GM12878 (cell line): Measurements from ENCODE around the gene PHACTR1. TPM values are rescaled to one million over a fixed set of nuclear protein-coding genes. Genes with fewer than 3 reads are reported as not detected.

Experiments used
- ATAC-seq: fragments of 200-7000 bp; cut with Tn5 transposase; 3 replicates; pipeline ENCODE4 v1.9.1; 2020; ENCODE audit warnings: mild to moderate bottlenecking, moderate library complexity
- BruUV-seq: library from RNA; stranded (reverse); fragments of 400-500 nt; replicated peaks from 2 replicates; lab custom pipeline; 2021; lab: Mats Ljungman, UMichigan
- CTCF ChIA-PET: fragments of 300-600 bp; sonication (Branson Sonifier 250); formaldehyde crosslinking; extraction: SDS; loops from one replicate; lab custom pipeline; 2021; ENCODE audit warnings: inconsistent platforms; lab: Yijun Ruan, JAX
- POLR2A ChIA-PET: fragments of 350-600 bp; formaldehyde crosslinking; extraction: SDS; loops from one replicate; lab custom pipeline; 2021; ENCODE audit warnings: inconsistent platforms; lab: Charles Lee
- RAD21 ChIA-PET: fragments of 300-600 bp; sonication (Branson Sonifier 250); formaldehyde crosslinking; loops from one replicate; lab custom pipeline; 2023; ENCODE audit warnings: antibody characterized with exemption; ENCODE audit not compliant: unreplicated experiment; lab: Charles Lee
- SMC1A ChIA-PET: fragments of 300-600 bp; sonication (Branson Sonifier 250); formaldehyde crosslinking; loops from one replicate; lab custom pipeline; 2023; ENCODE audit not compliant: unreplicated experiment, uncharacterized antibody; lab: Charles Lee
- DNase-seq: peaks from one replicate; pipeline ENCODE4 v3.0.0-alpha.2; 2011; ENCODE audit warnings: low read depth, low spot score
- FAIRE-seq: peaks from 3 replicates; lab custom pipeline; 2011; peaks lifted over from hg19 to GRCh38; lab: Jason Lieb, UNC
- H2AFZ ChIP-seq: 2 replicates; pipeline ENCODE4 v1.6.0; 2011; ENCODE audit warnings: low read depth, low read length, control low read depth; ENCODE audit not compliant: control insufficient read depth
- H3K27ac ChIP-seq: 2 replicates; pipeline ENCODE4 v1.5.1; 2011; ENCODE audit warnings: control low read depth; ENCODE audit not compliant: control insufficient read depth, insufficient read depth
- H3K27me3 ChIP-seq, 2 experiments: replicated peaks in 1 of 2; 2 replicates each; pipeline versions ENCODE4 v1.6.0 to v1.6.1; 2011; ENCODE audit warnings: low read length in 1 of 2; ENCODE audit not compliant: control insufficient read depth in 2 of 2, insufficient read depth in 2 of 2
- H3K36me3 ChIP-seq, 2 experiments: 2 replicates each; pipeline ENCODE4 v1.5.1; 2011; ENCODE audit warnings: low read length in 1 of 2; ENCODE audit not compliant: control insufficient read depth in 2 of 2, insufficient read depth in 2 of 2
- H3K4me1 ChIP-seq: 2 replicates; pipeline ENCODE4 v1.6.1; 2011; ENCODE audit warnings: mild to moderate bottlenecking, low read length, moderate library complexity, mixed read lengths; ENCODE audit not compliant: control insufficient read depth, insufficient read depth
- H3K4me2 ChIP-seq: 2 replicates; pipeline ENCODE4 v1.6.0; 2011; ENCODE audit warnings: control low read depth; ENCODE audit not compliant: control insufficient read depth, insufficient read depth
- H3K4me3 ChIP-seq: fragments of 200-600 bp; sonication (generic); 2 replicates; pipeline ENCODE4 v1.5.1; 2016
- H3K79me2 ChIP-seq: 2 replicates; pipeline ENCODE4 v1.6.0; 2011; ENCODE audit warnings: low read length; ENCODE audit not compliant: control insufficient read depth, insufficient read depth
- H3K9ac ChIP-seq: 2 replicates; pipeline ENCODE4 v1.8.0; 2011; ENCODE audit warnings: low read length, control low read depth, mixed read lengths; ENCODE audit not compliant: control insufficient read depth, insufficient read depth
- H3K9me3 ChIP-seq: replicated peaks from 3 replicates; pipeline ENCODE4 v1.5.1; 2011; ENCODE audit warnings: mild to moderate bottlenecking, low read length; ENCODE audit not compliant: control insufficient read depth, insufficient read depth
- H4K20me1 ChIP-seq: 2 replicates; pipeline ENCODE4 v1.6.0; 2011; ENCODE audit not compliant: control insufficient read depth, insufficient read depth
- CREM ChIP-seq: IDR thresholded peaks from 2 replicates; pipeline ENCODE4 v1.6.1; 2014; ENCODE audit warnings: antibody characterized with exemption, low read depth
- EED ChIP-seq: sonication (generic); IDR thresholded peaks from 2 replicates; pipeline ENCODE4 v1.6.1; 2016; ENCODE audit warnings: antibody characterized with exemption, low read depth
- IKZF2 ChIP-seq, 2 experiments: fragments of 450-650 bp; IDR thresholded peaks; 2 replicates each; pipeline ENCODE4 v1.6.1; 2017; ENCODE audit warnings: mild to moderate bottlenecking in 2 of 2, moderate library complexity in 2 of 2
- POLR2AphosphoS2 ChIP-seq: IDR thresholded peaks from 2 replicates; pipeline ENCODE4 v1.6.1; 2011; ENCODE audit warnings: low read depth, mild to moderate bottlenecking, low read length, improper control_type of control experiment, moderate library complexity
- SUZ12 ChIP-seq: fragments of 200-600 bp; sonication (generic); IDR thresholded peaks from one replicate; pipeline ENCODE4 v1.6.1; 2018; ENCODE audit warnings: antibody characterized with exemption, mild to moderate bottlenecking; ENCODE audit not compliant: unreplicated experiment
- WGBS: methylation state at CpG from one replicate; pipeline ENCODE4 v1.1.6; 2016; ENCODE audit warnings: low lambda C conversion rate; ENCODE audit not compliant: insufficient replicate concordance, insufficient coverage; ENCODE audit errors: missing lambda C conversion rate; 5-methylcytosine and 5-hydroxymethylcytosine counted together
- in situ Hi-C: fragments of 300-500 bp; cut with MboI; formaldehyde crosslinking; loops from 9 replicates; pipeline ENCODE4 v1.14.3; 2018; ENCODE audit warnings: mixed read lengths
- intact Hi-C: fragments of 100-400 bp; cut with micrococcal nuclease; formaldehyde crosslinking; loops from one replicate; pipeline ENCODE4 v1.14.2; 2022; ENCODE audit not compliant: unreplicated experiment
- polyA plus RNA-seq, 11 experiments: library from polyadenylated mRNA; depleted of rRNA in 4 of 11; unstranded in 6 of 11; stranded (reverse) in 5 of 11; fragments of >200 nt; fragmentation: Nextera tagmentation in 4 of 11; fragmentation: Illumina TruSeq in 1 of 11; extraction: Ambion mirVana in 4 of 11; extraction: Trizol in 1 of 11; gene quantifications; 1 replicate in 1 of 11; 2 replicates in 10 of 11; pipeline versions ENCODE4 v1.2.1 to v1.2.3, GENCODE V29; 2011 to 2016; ENCODE audit warnings: inconsistent platforms in 2 of 11, missing spikeins in 2 of 11, low read depth in 1 of 11
- total RNA-seq, 4 experiments: library from RNA; depleted of rRNA in 3 of 4; stranded (reverse); fragments of >200 nt in 3 of 4; fragmentation: Illumina TruSeq in 1 of 4; extraction: Trizol in 1 of 4; gene quantifications; 2 replicates each; pipeline versions ENCODE4 v1.2.1 to v1.2.3, GENCODE V29; 2013 to 2021
- TF ChIP-seq, protein P1 (sequence below): IDR thresholded peaks from 2 replicates; pipeline ENCODE4 v1.6.1; 2012; ENCODE audit warnings: low read depth, low read length, improper control_type of control experiment

PHACTR1 gene
- total and polyA plus RNA-seq, 10 of the 15 experiments (the other 5 are each of a cell fraction or from before 2014, with no cell fraction given), result 34.2 to 94.6 (median 62.3) TPM

GRCh38 chr6:13177664-13178063 is 461.1 kb downstream of the PHACTR1 start:
- ChIA-PET POLR2A (no interaction called here), SMC1A (no interaction called here), RAD21 (no interaction called here), CTCF (interaction anchor here (0.6 kb wide), 1 partner anchor 373 kb away, joined by 3 read pairs; no protein-coding TSS in a partner anchor)
- FAIRE-seq, result no peak
- no peak overlapping the region for H2AFZ ChIP-seq
- in situ Hi-C loops (no loop called here), intact Hi-C loops (no loop called here)
- no peak overlapping the region for H3K27ac ChIP-seq
- H3K4me2 ChIP-seq, result no peak overlapping the region
- H3K4me3 ChIP-seq, result no peak overlapping the region
- H3K4me1 ChIP-seq, result no peaks in the 10 kb centered on the region
- no peak overlapping the region for H3K9ac ChIP-seq
- BruUV-seq, result no TSS peak
- H3K27me3 ChIP-seq, result peaks cover 0 to 2% of the 10 kb centered on the region in 2 experiments; a peak in 1 of 4 replicates
- H3K9me3 ChIP-seq, result no peaks in the 10 kb centered on the region
- no peaks in the 10 kb centered on the region for H4K20me1 ChIP-seq
- H3K79me2 ChIP-seq, result no peaks in the 10 kb centered on the region
- 64% methylated on average over 2 of the region's 2 CpGs for WGBS
- no peaks in the 10 kb centered on the region for H3K36me3 ChIP-seq
- TF ChIP-seq POLR2AphosphoS2, result no peak
- TF ChIP-seq, protein P1, sequence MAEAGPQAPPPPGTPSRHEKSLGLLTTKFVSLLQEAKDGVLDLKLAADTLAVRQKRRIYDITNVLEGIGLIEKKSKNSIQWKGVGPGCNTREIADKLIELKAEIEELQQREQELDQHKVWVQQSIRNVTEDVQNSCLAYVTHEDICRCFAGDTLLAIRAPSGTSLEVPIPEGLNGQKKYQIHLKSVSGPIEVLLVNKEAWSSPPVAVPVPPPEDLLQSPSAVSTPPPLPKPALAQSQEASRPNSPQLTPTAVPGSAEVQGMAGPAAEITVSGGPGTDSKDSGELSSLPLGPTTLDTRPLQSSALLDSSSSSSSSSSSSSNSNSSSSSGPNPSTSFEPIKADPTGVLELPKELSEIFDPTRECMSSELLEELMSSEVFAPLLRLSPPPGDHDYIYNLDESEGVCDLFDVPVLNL, result no peak
- no peak for TF ChIP-seq SUZ12
- 0 out of 2 replicates have a peak, but pooled peaks have one; percentile 14 for TF ChIP-seq CREM
- ATAC-seq, result no peak
- no peak for DNase-seq

- DNase-seq (no peak), FAIRE-seq (no peak), ATAC-seq (no peak)
- no peaks in the 10 kb centered on the region for H3K9me3 ChIP-seq
- no peaks in the 10 kb centered on the region for H4K20me1 ChIP-seq
- TF ChIP-seq IKZF2 (IDR thresholded peaks at IDR 0.05) (no peak), EED (no peak)
- no peaks in the 10 kb centered on the region for H3K79me2 ChIP-seq
- BruUV-seq, result no TSS peak
- H3K4me3 ChIP-seq, result no peak overlapping the region
- H3K27me3 ChIP-seq, result peaks cover 0 to 2% of the 10 kb centered on the region in 2 experiments; a peak in 1 of 4 replicates
- no peaks in the 10 kb centered on the region for H3K36me3 ChIP-seq
- ChIA-PET RAD21 (no interaction called here), POLR2A (no interaction called here), CTCF (interaction anchor here (0.6 kb wide), 1 partner anchor 373 kb away, joined by 3 read pairs; no protein-coding TSS in a partner anchor), SMC1A (no interaction called here)
- no peak overlapping the region for H2AFZ ChIP-seq
- WGBS, result 10% methylated on average over 5 of the region's 5 CpGs
- no peak overlapping the region for H3K9ac ChIP-seq
- intact Hi-C loops, result no loop called here
- no peak overlapping the region for H3K4me2 ChIP-seq
- in situ Hi-C loops, result no loop called here
- H3K27ac ChIP-seq, result no peak overlapping the region
- H3K4me1 ChIP-seq, result no peaks in the 10 kb centered on the region
Measured at GRCh38 chr6:13178107-13178506, 461.5 kb downstream of the PHACTR1 start.
